Choroid plexus epithelial cell (primary cell): ENCODE results near the gene COL25A1.

Experiments
- DNase-seq: peaks from one replicate; pipeline ENCODE4 v3.0.0-alpha.2; 2010; ENCODE audit warnings: low read depth
- H3K4me3 ChIP-seq: 2 replicates; pipeline ENCODE4 v1.5.1; 2011; ENCODE audit warnings: low read depth, mild to moderate bottlenecking, control low read depth, low read length, moderate library complexity
- CTCF ChIP-seq: conservative IDR thresholded peaks from 2 replicates; pipeline ENCODE4 v1.5.1; 2011; ENCODE audit warnings: low read depth, mild to moderate bottlenecking, control low read depth, inconsistent platforms, low read length, moderate library complexity

Gene COL25A1

GRCh38 chr4:109015413-109015810 lies 287.0 kb downstream of the COL25A1 start:
- no peak overlapping the region for H3K4me3 ChIP-seq
- peak; percentile 73 for DNase-seq
- no peak for TF ChIP-seq CTCF

- H3K4me3 ChIP-seq: no peak overlapping the region
- no peak for DNase-seq
These were observed 287.7 kb downstream of the COL25A1 start for GRCh38 chr4:109014593-109015412.

GRCh38 chr4:109012286-109012880 lies 290.1 kb downstream of the COL25A1 start:
- no peak for DNase-seq
- H3K4me3 ChIP-seq: no peak overlapping the region
- no peak for TF ChIP-seq CTCF

More at GRCh38 chr4:109014593-109015412, 287.7 kb downstream of the COL25A1 start:
- no peak for TF ChIP-seq CTCF

- no peak for TF ChIP-seq CTCF
- H3K4me3 ChIP-seq: no peak overlapping the region
- DNase-seq: no peak
These were observed 291.0 kb downstream of the COL25A1 start for GRCh38 chr4:109011241-109012026.

GRCh38 chr4:109010521-109010920 lies 291.9 kb downstream of the COL25A1 start:
- no peak overlapping the region for H3K4me3 ChIP-seq
- peak; percentile 63 for DNase-seq
- TF ChIP-seq CTCF: no peak

- no peak overlapping the region for H3K4me3 ChIP-seq
- no peak for TF ChIP-seq CTCF
- DNase-seq: peak; percentile 87
These were observed 292.5 kb downstream of the COL25A1 start for GRCh38 chr4:109009909-109010308.
